AG04449 (cell line): ENCODE data around the gene CCDC187.
"Not testable (repeated sequence)": the region's sequence is repeated elsewhere in the genome, so short reads cannot be mapped to it uniquely, and the experiment has no call there.

ENCODE experiments used
- CTCF ChIA-PET: fragments of 350-600 bp; formaldehyde crosslinking; extraction: SDS; loops from one replicate; lab custom pipeline; 2021; ENCODE audit warnings: antibody characterized with exemption; lab: Yijun Ruan, JAX
- POLR2A ChIA-PET: fragments of 400-600, 350-600 bp; formaldehyde crosslinking; extraction: SDS; loops from one replicate; lab custom pipeline; 2020; ENCODE audit warnings: antibody characterized with exemption, inconsistent platforms; lab: Yijun Ruan, JAX
- DNase-seq: peaks from one replicate; pipeline ENCODE4 v3.0.0-alpha.2; 2010; ENCODE audit warnings: low read depth, low spot score
- H3K4me3 ChIP-seq: 2 replicates; pipeline ENCODE4 v1.5.1; 2011; ENCODE audit warnings: low read depth, mild to moderate bottlenecking, control low read depth, low read length
- TF ChIP-seq, protein P1 (sequence below): IDR thresholded peaks from one replicate; pipeline ENCODE4 v1.5.1; 2011; ENCODE audit warnings: mild to moderate bottlenecking, moderate library complexity, low read length, control low read depth, inconsistent platforms; ENCODE audit not compliant: insufficient read depth; ENCODE audit errors: missing control alignments

Gene CCDC187

DNA sequence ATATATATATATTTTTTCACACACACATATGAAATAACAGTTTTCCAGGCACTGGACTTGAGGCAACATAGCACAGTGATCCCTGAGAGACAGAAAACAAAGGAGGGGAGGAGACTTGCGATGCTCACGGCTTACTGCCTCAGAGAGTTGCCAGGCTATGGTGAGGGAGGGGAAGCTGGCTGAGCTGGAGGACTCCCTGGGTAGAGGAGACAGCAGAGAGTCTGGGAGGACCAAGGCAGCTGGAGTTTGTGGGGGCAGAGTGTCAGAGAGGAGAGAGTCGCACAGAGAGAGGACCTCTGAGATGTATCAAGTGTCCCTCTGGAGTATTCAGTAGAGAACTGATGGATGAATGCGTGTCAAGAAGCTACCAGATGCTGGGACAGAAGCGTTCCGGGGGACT, 35.2 kb downstream of the CCDC187 start:
- TF ChIP-seq, protein P1, sequence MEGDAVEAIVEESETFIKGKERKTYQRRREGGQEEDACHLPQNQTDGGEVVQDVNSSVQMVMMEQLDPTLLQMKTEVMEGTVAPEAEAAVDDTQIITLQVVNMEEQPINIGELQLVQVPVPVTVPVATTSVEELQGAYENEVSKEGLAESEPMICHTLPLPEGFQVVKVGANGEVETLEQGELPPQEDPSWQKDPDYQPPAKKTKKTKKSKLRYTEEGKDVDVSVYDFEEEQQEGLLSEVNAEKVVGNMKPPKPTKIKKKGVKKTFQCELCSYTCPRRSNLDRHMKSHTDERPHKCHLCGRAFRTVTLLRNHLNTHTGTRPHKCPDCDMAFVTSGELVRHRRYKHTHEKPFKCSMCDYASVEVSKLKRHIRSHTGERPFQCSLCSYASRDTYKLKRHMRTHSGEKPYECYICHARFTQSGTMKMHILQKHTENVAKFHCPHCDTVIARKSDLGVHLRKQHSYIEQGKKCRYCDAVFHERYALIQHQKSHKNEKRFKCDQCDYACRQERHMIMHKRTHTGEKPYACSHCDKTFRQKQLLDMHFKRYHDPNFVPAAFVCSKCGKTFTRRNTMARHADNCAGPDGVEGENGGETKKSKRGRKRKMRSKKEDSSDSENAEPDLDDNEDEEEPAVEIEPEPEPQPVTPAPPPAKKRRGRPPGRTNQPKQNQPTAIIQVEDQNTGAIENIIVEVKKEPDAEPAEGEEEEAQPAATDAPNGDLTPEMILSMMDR, result no peak
- H3K4me3 ChIP-seq, result no peak overlapping the region
- CTCF ChIA-PET, result interaction anchor here (0.9 to 3.7 kb wide), 7 partner anchors 9 to 303 kb away, joined by 3 to 30 read pairs (median 5); no protein-coding TSS in a partner anchor
- no peak for DNase-seq
- POLR2A ChIA-PET, result no interaction called here

DNA sequence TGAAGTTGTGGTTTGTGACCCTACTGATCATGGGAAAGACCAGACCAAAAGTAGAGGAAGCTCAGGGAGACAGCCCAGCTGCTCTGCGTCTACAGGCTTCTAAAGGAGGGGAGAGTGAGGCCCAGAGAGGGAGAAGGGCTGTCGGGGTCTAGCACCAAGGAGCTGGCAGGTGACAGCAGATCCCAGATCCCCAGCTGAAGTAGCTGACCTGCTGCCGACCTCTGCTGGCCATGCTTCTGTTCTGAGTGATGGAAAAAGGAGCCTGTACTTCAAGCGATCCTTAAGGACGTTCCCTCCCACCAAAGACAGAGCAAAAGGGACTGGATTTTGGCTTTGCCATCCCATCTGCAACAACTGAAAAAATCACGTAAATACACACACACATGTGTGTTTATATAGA, 35.6 kb downstream of the CCDC187 start:
- TF ChIP-seq, protein P1, result no peak
- ChIA-PET POLR2A (no interaction called here), CTCF (interaction anchor here (0.6 to 3.7 kb wide), 9 partner anchors 9 to 448 kb away, joined by 3 to 30 read pairs (median 5); no protein-coding TSS in a partner anchor)
- DNase-seq, result no peak
- H3K4me3 ChIP-seq, result no peak overlapping the region

DNA sequence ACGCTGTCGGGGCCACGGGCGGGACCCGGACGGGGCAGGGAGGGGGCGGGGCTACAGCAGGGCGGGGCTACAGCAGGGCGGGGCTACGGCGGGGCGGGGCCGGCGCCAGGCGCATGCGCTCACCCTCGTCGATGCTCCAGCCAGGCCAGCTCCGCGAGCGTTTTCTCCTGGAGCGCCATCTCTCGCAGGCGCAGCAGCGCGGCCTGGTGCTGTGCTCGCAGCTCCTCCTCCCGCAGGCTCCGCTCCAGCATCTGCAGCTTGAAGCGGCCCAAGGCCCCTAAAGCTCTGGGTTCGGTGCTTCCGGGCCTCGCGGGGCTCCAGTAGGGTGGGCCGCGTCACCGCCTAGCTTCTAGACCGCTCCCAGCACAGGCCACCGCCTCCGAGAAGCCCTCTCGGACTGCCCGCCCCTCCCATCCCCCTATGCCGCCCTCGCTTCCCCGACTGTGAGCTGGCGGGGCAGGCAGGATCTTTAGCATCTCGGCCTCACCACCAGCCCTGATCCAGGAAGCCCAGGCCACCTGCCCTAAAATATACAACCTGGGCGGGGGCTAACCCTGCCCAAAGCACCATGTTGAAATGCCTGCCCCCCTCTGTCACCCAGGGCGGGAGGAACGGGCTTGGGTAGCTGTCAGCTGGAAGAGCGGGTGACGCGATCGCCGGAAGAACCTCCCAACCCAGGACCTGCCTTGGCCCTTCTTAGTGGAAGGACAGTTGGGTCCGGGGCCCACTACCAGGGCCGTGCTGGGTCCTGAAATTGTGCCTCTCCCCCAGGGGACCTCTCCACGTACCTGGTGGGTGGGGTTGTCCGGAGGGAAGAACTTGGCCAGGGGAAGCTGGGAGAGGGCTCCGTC, 36.4 kb downstream of the CCDC187 start:
- ChIA-PET POLR2A (interaction anchor here (0.6 kb wide), 2 partner anchors 11 to 21 kb away, joined by 3 read pairs; no protein-coding TSS in a partner anchor), CTCF (interaction anchor here (0.6 to 3.7 kb wide), 12 partner anchors 10 to 667 kb away, joined by 3 to 30 read pairs (median 4); no protein-coding TSS in a partner anchor)
- H3K4me3 ChIP-seq, result peak overlapping the region; percentile 58
- peak; percentile 10 for DNase-seq
- TF ChIP-seq, protein P1, result peak; percentile 49

DNA sequence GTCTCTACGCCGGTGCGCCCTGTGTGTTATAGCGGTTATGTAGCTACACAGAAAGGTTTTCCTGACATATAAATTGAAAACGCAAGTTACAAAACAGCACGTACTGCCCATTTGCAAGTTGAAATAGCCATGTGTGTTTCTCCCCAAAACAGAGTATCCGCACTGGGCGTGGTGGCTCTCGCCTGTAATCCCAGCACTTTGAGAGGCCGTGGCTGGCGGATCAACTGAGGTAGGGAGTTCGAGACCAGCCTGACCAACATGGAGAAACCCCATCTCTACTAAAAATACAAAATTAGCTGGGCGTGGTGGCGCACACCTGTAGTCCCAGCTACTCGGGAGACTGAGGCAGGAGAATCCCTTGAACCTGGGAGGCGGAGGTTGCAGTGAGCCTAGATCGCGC, 37.3 kb downstream of the CCDC187 start:
- ChIA-PET CTCF (interaction anchor here (0.6 to 3.7 kb wide), 7 partner anchors 10 to 666 kb away, joined by 3 to 30 read pairs (median 4); no protein-coding TSS in a partner anchor), POLR2A (interaction anchor here (0.6 kb wide), 1 partner anchor 12 kb away, joined by 3 read pairs; no protein-coding TSS in a partner anchor)
- not testable (repeated sequence) for H3K4me3 ChIP-seq, DNase-seq

DNA sequence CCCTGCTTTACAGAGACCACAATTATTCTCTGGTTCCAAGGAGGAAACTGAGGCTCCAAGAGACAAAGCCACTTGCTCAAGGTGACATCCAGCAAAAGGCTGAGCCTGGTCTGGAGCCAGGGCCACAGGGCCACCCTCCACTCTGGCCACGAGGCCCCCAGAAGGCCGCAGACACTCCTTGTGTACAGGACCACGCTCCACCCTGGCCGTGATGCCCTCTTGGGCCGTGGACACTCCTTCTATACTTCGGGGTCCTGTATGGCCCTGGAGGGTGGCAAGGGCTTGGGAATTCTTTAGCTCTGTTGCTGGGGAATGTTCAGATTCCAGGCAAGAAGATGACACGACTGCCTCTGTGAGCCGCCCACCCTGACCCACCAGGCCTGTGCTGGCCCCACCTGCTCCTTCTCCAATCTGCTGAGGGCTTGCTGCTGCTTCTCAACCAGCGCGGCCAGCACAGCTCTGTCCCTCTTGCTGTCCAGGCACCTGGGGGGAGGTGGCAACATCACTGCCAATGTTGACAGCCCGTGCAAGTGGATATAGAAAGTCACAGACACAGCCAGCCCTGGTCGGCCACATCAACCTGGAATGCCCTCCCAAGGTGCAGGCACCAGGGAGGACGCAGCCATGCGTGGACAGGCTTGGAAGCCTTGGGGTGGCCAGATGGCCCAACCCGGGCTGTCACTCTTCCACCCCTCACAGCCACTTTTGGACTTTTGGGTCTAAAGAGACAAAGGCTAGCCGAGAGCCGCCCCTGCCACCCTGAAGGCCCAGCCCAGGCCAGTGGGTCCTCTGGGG, 38.1 kb downstream of the CCDC187 start:
- ChIA-PET POLR2A (no interaction called here), CTCF (no interaction called here)
- H3K4me3 ChIP-seq, result no peak overlapping the region
- TF ChIP-seq, protein P1, result no peak
- no peak for DNase-seq
